OCI-LY1 (cell line): ENCODE results near the gene ZBTB42.

Source experiments
- EZH2 ChIP-seq: fragments of 200-600 bp; sonication (generic), shearing (Covaris generic); IDR thresholded peaks from 2 replicates; pipeline ENCODE4 v1.8.0; 2017; ENCODE audit warnings: borderline replicate concordance, mixed run types, mild to moderate bottlenecking, antibody characterized with exemption, low read length, moderate library complexity, mixed read lengths
- TF ChIP-seq, protein P1 (sequence below): fragments of 200-600 bp; sonication (generic), shearing (Covaris generic); IDR thresholded peaks from 2 replicates; pipeline ENCODE4 v1.5.1; 2017; ENCODE audit warnings: mild to moderate bottlenecking, antibody characterized with exemption, low read length, moderate library complexity, mixed read lengths

DNA sequence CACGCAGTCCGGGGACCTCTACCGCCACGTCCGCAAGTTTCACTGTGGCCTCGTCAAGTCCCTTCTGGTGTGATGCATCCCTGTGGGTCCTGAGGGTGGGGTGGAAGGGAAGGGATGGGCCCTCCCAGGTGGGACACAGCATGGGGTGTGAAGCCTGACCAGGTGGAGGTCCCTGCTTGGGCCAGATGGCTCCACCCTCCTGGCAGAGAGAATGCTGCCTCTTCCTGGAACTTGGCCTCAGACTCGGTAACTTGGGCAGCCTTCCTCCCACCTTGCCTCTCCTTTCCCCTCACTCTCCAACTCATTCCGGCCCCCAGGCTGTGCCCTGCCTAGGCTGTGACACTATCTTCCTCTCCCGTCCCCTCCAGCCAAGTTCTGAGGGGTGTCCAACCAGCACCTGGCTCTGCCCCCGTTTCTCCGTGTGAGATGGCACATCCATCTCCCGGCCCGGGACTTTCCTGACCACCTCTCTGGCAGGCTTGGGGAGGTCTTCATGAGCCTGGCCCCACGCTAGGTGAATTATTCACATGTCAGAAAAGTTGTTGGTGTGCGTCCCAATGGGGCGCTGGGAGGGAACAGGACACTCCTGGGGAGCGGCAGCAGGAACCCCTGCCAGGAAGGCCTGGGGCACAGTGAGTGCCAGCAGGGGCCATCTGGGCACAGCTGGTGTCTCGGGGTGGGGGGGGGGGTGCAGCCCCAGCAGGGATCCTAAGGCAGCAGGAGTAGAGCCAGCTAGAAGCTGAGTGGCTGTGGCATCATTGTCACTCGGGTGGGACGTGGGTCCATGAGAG lies 1.7 kb downstream of the ZBTB42 start:
- TF ChIP-seq, protein P1, sequence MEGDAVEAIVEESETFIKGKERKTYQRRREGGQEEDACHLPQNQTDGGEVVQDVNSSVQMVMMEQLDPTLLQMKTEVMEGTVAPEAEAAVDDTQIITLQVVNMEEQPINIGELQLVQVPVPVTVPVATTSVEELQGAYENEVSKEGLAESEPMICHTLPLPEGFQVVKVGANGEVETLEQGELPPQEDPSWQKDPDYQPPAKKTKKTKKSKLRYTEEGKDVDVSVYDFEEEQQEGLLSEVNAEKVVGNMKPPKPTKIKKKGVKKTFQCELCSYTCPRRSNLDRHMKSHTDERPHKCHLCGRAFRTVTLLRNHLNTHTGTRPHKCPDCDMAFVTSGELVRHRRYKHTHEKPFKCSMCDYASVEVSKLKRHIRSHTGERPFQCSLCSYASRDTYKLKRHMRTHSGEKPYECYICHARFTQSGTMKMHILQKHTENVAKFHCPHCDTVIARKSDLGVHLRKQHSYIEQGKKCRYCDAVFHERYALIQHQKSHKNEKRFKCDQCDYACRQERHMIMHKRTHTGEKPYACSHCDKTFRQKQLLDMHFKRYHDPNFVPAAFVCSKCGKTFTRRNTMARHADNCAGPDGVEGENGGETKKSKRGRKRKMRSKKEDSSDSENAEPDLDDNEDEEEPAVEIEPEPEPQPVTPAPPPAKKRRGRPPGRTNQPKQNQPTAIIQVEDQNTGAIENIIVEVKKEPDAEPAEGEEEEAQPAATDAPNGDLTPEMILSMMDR: no peak
- no peak for TF ChIP-seq EZH2
